ENCODE results near the gene COL4A1.

Gene COL4A1

DNA sequence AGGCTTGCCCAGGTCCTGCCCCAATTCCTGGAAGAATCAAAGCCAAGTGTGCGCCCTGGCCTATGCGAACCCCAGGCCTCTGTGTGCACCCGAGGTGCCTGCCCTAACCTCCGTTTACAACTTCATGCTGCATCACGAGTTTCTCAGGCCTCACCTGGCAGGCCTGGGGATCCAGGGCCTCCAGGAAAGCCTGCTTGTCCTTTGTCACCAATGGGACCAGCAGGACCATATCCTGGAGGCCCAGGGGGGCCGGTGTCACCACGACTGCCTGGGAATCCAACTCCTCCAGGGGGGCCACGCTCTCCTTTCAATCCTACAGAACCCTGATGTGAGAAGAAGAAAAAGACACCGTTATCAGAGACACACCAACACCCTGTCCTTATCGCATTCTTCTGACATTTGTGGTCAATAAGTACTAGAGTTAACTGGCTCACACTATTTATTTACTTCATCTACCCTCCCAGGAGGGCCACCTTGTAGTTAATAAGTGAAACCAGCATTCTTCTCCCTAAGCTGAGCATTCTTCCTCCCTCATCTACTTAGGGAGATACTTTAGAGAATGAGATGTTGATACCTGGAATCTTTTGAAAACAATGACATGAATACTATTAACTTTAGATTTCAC lies 120.6 kb downstream of the COL4A1 start:
- no peak for DNase-seq

DNA sequence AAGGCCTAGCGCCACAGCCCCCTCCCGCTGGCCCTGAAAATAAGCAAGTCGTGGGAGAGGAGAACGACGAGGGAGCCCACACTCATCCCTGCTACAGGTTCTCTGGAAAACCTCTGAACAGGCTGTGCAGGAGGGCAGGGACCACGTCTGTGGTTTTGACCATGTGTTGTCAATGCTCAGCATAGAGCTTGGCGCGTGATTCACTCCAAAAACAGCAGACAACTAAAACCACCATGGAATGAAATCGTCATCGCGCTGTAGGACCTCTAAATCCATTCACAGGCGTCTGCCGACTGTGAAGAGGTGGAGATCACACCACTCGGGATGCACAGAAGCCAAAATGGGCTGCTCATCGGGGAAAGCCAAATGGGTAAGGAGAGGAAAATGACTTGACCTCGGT lies 121.3 kb downstream of the COL4A1 start:
- DNase-seq = no peak

DNA sequence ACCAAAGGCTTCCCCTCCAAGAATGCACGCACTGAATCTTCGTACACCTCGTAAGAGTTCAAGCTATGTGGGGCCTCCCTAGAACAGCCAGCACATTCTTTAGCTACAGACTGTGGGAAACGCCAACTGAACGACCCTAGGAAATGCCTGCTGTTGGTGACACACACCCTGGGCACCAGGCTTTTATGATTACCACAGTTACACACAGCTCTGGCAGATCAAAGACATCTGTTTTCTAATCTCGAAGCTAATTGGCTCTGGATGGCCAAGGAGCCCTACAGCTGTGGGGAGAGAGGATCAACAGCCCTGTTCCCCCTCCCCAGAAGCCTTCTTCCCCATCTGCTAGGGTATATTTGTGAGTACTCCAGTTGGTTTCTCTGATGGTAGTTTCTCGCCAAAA lies 123.0 kb downstream of the COL4A1 start:
- no peak for DNase-seq

DNA sequence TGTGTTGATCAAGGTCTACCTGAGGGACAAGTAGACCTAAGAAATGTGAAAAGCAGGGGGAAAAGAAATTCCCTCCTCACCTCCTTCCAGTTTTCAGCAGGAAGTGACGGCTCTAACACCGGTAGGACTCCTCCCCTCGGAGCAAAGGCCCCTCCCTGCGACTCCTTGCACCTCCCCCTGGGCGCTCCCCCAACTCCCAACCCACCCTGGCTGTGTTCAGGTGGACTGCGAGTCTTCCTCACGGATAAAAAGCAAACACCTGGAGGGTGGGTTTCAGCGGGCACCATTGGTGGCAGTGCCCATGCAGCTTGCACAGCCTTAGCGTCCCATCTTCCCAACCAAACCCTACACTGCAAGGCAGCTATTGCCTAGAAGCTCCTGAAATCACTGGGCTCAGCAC lies 124.5 kb downstream of the COL4A1 start:
- no peak for DNase-seq

DNA sequence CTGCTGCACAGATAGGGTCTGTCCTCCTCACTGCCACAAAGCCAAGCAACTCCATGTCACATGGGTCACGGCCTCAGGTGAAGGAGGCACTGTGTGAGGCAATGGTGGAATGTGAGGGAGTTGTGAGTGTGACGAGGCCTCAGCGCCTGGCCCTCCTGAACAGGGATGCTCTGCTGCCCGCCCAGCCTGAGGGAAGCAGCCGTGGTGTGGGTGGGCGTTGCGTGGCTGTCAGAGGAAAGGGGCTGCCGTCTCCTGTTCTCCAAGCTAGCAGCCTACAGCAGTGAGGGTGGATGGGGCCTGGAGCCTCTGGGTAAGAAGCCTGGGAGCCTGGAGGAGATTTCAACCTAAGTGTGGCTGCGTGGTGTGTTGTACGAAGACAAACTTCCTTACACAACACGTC lies 125.0 kb downstream of the COL4A1 start:
- DNase-seq = no peak

DNA sequence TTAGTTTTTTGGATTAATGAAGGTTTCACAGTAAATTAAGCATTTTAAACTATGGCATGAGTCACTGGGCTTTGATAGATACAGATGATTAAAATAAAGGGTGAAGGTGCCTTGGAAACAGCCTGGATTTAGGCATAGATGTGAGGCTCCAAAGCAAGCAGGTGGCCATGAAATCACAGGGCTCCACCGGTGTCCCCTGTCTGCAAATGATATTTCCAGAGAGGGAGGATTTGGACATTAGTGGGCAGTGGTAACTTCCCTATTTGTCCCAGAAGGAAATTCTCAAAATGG lies 127.2 kb downstream of the COL4A1 start:
- DNase-seq = no peak

DNA sequence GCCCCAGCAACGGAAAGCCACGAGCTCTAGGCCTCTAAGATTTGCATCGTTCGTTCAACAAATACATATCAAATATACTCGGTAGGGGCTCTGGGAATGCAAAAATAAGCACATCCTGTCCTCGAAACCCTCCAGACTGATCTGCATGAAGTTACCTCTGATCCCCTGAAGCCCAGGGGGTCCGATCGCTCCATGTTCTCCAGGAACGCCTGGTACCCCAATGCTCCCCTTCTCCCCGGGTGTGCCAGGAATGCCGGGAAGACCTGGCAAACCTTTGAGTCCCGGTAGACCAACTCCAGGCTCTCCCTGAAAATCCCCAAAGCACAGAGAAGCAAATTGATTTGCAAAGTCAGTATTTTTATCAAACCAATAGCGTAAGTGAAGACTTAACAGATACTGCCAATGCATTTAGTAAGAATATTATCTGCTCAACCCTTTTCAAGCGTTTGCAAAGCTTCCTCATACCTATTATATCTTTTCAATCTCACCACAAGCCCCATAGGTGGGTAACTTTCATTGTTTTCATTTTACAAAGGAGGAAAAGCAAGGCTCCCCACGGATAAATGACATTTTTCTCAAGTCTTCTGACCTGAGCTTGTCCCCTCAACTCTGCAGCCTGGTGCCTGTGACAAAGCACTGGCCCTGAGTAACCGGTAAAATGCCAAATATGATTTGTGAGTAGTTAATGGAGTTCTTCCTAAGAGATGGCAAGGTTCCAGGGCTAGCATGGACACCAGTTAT lies 127.7 kb downstream of the COL4A1 start:
- DNase-seq = no peak

DNA sequence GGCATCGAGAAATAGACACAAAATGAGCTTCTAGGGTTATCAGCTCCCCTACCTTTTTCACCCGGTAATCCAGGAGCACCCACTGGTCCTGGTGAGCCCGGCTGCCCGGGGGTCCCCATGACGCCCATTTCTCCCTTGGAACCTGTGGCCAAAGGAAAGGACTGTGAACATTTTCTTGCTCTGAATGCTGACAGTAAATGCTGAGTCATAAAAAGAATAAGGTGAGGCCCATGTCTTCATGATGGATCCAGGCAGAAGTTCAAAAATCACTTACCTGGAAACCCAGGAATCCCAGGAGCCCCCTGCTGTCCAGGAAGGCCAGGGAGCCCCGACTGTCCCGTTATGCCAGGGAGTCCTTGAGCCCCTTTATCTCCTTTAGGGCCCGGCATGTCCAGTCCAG lies 129.2 kb downstream of the COL4A1 start:
- DNase-seq = no peak

DNA sequence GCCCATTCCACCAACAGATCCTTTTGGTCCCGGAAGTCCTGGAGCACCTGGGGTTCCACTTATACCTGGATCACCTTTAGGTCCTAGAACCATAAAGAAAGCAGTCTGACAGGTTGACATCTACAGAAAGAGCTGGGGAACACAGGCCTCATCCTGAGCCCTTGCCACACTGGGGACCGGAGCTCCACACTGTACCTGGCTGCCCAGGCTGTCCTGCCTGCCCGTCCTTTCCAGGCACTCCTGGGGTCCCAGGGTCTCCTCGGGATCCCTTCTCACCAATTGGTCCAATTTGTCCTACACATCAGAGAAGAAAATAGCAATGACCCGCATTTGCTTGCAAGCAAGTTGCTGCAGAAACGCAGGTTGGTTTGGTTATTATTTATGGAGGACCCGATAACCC lies 130.5 kb downstream of the COL4A1 start:
- DNase-seq = no peak

DNA sequence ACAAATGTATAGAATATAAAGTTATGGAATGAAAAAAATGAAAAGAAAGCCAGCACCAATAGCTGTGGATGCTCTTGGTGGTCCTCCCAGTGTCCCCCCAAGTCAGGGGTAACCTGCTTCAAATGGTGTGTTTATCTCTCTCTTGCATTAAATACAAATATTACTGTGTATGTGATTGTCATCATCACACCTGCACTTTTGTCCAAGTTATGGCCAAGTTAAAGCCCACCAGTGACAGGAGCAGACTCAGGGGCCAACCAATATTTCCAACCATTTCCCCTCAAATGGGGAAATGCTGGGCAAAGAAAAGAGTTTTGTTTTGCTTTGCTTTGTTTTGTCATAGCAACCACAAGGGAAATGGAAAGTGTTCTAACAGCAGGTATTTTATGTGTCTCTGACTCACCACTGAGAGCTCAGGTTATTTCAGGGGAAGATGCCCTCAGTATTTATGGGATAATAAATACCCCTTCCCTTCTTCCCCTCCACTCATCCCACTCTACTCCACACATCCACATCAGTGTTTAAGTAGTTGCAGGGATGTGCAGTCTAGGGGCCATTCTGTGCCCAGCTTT lies 133.6 kb downstream of the COL4A1 start:
- no peak for DNase-seq

DNA sequence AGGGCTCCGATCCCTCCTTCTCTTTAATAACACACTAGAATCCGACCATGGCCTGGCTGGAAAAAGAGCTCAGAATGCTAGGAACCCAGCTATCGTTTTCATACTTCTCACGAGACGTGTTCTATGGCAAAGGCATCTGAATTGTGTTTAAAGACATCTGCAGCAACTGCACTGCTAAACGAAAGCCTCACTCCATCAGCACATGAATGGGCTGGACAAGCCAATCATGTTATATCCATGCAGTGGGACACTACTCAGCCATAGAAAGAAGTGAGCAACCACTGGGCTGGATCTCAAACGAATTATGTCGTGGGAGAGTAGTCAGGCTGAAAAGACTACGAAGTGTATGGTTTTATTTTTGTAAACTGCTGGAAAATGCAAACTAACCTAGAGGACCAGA lies 136.1 kb downstream of the COL4A1 start:
- DNase-seq = no peak

DNA sequence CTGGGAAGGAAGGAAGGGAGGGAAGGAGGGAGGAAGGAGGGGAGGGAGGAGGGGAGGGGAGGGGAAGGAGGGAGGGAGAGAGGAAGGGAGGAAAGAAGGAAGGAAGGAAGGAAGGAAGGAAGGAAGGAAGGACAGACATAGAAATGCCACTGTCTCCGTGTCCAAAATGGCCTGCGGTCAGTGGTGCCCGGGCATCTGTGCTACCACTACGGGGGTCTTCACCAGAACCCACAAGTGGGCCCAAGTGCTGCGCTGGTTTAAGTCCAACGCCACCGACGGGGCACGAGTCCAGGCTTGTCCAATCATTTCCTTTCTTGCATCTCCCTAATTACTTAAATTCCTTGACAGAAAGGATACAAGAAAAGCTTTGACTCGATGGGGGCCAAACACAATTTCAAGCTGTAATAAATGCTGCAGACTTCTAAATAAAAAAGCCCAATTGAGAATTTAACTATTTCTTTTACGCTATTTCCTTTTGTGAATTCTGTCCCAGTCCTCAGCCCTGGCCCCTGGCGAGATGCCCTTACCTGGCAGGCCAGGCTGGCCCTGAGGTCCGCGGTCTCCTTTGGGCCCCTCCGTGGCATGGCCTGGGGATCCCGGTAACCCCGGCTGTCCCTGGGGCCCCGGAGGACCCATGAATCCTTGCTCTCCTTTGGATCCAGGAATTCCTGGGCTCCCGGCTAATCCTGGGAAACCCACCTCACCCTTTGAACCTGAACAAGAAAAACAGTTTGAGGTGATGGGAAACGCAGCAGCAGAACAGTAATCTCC lies 136.8 kb downstream of the COL4A1 start:
- DNase-seq = no peak

DNA sequence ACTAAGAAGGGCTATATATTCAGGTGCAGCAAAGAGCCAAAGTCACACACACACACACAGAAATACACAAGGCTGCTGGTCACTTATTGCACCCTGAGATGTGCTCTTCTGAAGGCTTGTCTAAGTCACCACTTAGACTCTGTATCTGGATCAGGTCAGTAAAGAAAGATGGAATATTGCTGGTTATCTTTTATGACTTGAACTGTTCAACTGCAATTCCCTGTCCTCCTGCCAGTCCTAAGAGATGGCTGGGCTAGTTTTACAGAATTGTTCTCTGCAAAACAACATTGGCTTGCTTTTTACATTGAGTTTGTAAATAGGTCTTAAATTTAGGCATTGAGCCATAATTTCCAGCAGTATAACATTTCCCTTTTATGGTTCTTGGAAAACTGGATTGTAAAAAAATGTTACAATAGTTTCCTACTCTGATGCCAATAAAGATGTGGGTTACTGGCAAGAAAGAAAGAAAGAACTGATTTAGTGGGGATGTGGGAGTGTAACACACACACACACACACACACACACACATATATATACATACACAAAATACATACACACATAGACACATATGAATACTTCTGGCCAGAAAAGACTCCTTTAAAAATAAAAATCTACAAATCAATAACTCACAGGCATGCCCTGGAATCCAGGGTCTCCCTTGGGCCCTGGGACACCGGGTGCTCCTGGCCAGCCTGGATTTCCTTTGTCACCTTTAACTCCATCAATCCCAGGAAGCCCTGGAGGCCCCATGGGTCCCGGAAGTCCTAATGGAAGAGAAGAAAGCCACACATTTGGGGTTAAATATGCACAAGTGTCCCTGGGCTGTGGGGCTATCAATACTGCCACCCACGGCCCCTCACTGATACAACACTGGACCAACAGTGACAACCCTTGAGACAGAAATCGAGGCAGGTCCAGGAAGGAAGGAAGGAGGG lies 137.7 kb downstream of the COL4A1 start:
- DNase-seq = no peak

DNA sequence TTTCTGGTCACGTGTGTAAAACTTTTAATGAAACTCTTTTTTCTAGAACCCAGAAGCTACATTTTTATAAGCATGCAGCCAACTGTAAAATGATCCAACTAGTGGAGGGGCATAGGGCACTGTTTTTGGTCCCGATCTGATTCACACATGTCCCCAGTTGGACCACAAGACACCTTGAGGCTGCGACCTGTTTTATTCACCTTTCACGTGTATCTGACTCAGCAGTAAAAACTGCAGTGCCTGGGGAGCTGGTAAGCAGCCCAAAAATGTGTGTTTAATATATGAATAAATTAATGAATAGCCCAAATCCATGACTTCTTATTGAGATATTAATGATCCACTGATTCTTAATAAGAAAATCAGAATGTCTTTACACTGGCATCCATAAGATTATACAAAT lies 140.4 kb downstream of the COL4A1 start:
- DNase-seq = no peak

DNA sequence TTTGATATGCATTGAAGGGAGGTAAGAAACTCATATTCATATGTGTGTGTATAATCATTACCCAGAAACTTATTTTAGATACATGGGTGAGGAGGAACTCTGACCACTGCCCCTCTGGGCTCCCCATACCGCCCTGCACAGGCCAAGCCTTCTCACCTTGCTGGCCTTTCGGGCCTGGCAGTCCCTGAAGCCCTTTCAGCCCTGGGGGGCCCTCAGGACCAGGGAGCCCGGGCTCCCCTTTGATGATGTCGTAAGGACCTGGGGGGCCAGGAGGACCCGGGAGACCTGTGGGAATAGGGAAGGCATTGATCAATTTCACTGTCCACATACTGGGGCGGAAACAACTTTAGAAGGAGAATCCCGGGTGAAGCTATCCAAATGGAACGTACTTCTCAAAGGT lies 142.3 kb downstream of the COL4A1 start:
- no peak for DNase-seq

DNA sequence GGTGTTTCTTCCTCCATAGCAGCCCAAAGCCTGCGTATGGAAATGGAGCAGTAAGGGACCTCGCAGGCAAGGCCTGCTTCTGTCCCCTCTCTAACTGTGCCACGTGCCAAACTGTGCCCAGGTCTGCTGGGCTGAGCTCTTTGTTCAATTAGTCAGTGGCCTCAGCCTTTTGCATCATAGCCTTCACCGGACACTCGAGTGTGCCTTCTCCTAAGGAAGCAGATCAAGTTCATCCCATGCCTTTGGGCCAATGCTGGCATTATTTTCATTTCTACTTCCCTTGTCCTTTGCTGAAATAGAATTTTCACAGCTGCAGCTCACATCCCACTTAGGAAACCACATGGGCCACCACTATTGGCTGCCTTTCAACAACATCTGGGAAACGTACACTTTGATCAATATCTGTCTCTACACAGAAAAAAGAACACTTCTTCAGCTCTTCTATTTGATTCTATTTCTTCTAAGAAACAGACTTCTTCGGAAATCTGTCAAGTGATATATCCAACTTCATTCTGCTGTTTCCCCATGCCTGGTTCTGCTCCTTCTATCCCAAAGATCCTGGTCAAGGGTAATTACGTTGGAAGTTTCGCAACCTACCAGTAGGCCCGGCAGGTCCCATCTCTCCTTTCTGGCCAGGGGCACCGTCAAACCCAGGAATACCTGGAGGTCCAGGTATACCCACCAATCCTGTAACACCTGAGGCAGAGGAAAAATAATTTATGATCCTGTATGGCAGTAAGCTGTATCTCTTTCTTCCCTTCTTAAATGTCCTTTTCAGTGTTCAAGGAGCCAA lies 143.9 kb downstream of the COL4A1 start:
- DNase-seq = no peak

DNA sequence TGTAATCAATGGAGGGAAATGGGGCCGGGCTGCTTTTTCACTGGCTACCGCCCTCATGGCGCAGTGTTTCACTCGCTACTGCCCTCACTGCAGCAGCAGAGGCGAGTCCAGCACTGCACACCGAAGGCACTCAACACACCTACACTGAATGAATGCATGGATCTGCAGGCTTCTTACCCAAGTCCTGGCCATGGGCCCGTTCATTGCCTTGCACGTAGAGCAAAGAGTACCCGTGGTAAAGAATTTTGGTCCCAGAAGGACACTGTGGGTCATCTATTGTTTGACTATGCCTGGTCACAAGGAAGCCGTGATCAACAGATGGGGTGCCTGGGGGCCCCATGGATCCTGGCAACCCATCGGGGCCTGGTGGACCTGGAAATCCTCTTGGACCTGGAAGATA lies 144.9 kb downstream of the COL4A1 start:
- no peak for DNase-seq

DNA sequence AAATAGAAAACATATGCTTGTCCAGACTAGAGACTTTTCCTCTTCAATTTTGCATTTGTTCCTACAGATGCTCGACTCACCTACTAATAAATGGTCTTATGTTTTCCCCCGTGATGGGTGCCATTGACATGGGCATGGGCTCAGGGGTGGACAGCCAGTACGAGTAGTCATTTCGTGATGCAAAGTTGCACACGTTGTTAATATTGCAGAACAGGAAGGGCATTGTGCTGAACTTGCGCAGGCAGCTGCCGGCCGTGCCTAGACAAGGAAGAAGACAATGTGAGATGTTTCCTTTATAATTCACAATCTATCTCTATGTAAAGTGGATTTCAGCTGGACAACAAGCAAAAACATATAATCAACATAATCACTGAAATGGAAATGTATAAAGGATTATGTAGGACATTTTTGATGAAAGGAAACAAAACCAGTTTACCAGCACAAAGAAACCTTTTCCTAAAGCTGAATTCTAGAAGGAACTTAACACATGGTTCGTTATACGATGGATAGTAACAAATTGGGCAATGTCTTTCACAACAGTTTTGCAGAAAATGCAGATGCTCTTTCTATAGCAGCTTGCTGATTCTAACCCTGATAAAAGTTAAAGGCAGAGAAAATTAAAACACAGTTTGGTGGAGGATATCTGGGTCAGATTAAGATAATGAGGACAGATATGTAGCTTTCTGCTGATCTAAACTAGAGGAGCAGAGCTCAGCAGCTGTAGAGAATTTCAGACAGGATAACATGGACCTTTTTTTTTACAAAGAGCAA lies 145.7 kb downstream of the COL4A1 start:
- DNase-seq = no peak

DNA sequence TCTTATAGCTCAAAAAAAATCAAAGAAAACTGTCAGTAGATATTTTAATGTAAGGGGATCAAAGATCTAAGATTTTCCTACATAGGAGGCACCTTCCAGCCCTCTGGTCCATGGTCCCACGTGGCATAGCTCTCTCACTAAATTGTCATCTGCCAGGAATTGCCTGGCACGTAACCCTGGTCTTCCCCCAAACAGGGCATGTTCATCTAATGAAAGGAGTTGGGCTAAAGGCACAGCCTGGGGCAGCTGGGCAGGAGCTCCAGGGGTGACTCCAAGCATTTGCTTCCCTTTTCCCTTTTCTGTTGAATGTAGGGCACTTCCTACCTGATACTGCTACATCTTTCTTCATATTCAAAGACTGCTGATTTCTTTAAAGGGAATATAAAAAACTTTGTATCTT lies 148.7 kb downstream of the COL4A1 start:
- DNase-seq = no peak

DNA sequence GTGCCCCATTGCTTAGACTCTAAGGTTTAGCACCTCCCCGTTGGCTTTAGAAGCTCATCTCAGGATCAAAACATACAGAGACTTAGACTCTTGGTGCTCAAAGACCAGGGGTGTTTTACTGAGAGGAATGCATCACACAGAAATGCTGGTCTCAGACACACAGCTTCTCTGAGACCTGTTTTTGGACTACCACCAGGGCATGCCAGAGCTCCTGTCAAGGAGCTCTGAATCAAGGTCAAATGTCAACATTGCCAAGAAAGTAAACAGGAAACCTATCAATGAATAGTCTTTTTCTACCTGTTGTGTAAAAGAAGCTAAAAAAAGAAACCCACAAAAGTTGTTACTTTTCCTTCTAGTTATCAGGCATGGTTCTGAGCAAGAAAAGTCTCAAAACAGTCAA lies 149.2 kb downstream of the COL4A1 start:
- DNase-seq = no peak

DNA sequence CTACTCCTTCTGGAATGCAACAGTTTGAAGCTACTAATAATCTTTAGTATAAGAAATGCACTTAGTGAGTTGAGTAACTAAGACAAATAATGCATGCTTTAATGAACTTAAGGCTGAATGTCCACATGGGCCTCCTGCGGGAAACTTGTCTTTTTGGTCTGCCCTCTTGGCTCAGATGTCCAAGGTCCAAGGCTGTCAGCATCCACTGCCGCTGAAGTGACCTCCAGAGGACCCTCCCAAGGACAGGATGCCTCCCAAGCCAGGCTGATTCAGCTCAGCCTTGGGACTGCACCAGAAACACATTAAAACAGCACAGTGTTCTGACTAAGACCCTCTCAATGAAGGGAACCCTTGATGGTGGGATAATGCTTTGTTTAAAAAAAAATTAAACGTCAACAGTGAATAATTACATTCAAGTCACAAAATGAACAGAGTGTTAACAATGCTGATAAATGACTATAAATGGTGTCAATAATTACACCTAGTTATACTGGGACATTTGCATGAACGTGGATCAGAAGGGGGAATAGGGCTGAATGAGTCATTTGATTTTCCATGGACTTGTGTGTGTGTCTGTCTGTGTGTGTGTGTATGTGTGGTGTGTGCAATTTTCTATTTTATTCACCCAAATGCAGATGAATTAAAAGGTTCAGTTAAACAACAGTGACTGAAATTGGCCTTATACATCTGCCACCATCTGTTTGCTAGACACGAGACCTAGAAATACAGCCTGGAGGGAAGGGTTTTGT lies 150.5 kb downstream of the COL4A1 start:
- DNase-seq = no peak

Data from DMS79 (cell line).